Ovary (tissue), 9 donors: ENCODE data around the gene N4BP3. TPM values are rescaled to one million over a fixed set of nuclear protein-coding genes. Genes with fewer than 3 reads are reported as not detected.
A peak's percentile ranks its signal among the peaks of the same experiment; 100 is the strongest.

ENCODE experiments used
- DNase-seq, 5 donors: peaks; one replicate each; pipeline ENCODE4 v3.0.0-alpha.2; 2019 to 2020
- H3K27ac ChIP-seq, 2 donors: fragments of 200-600 bp; one replicate each; pipeline versions ENCODE4 v1.5.1 to v1.8.0; 2019 to 2022
- H3K27me3 ChIP-seq: fragments of 200-600 bp; one replicate; pipeline ENCODE4 v1.8.0; 2022
- H3K36me3 ChIP-seq: fragments of 200-600 bp; sonication (generic); one replicate; pipeline ENCODE4 v1.5.1; 2019
- H3K4me1 ChIP-seq: one replicate; pipeline ENCODE4 v1.8.1; 2013; ENCODE audit warnings: mild to moderate bottlenecking, moderate library complexity; ENCODE audit not compliant: insufficient read depth
- H3K4me3 ChIP-seq: fragments of 200-600 bp; sonication (generic); one replicate; pipeline ENCODE4 v1.5.1; 2017
- H3K9me3 ChIP-seq, 2 donors: fragments of 200-600 bp in 1 of 2; sonication (generic) in 1 of 2; one replicate each; pipeline versions ENCODE4 v1.5.1 to v1.8.1; 2013 to 2019; ENCODE audit warnings: mild to moderate bottlenecking in 1 of 2, moderate library complexity in 1 of 2
- EP300 ChIP-seq: sonication (generic); formaldehyde crosslinking; IDR thresholded peaks from one replicate; pipeline ENCODE4 v1.6.1; 2017; ENCODE audit warnings: antibody characterized with exemption
- POLR2A ChIP-seq: fragments of 450-650 bp; IDR thresholded peaks from one replicate; pipeline ENCODE4 v1.6.1; 2017; ENCODE audit warnings: antibody characterized with exemption, mild to moderate bottlenecking, moderate library complexity
- WGBS, 3 donors: extraction: QIAGEN DNeasy Blood & Tissue Kit in 1 of 3; methylation state at CpG; one replicate each; pipeline versions ENCODE4 v1.1.5 to v1.1.7; 2013 to 2017; 5-methylcytosine and 5-hydroxymethylcytosine counted together
- intact Hi-C, 4 donors: fragments of 100-400 bp; cut with DNase I; formaldehyde crosslinking; loops; one replicate each; pipeline versions ENCODE4 v1.11.0 to v1.15.1; 2022 to 2023
- polyA plus RNA-seq, 2 donors: library from polyadenylated mRNA; stranded (reverse); fragments of 200-250 nt in 1 of 2; fragments of 350-450 nt in 1 of 2; fragmentation: Illumina TruSeq in 1 of 2; extraction: RNeasy Lipid Tissue Mini Kit (QIAGEN cat#74804) in 1 of 2; gene quantifications; one replicate each; pipeline ENCODE4 v1.2.3, GENCODE V29; 2013 to 2014
- total RNA-seq, 7 donors: library from RNA; depleted of rRNA in 2 of 7; stranded (reverse); fragments of >200 nt in 2 of 7; fragmentation: NEBNext Ultra II Directional in 3 of 7; extraction: Animal tissue kit (Norgen Biotek cat#: 25700) in 3 of 7; gene quantifications; one replicate each; pipeline versions ENCODE4 v1.1.0 to v1.2.4, GENCODE V29; 2016 to 2023
- TF ChIP-seq, protein P1 (sequence below), 3 donors: fragments of 450-650 bp in 2 of 3; fragments of 200-600 bp in 1 of 3; IDR thresholded peaks; one replicate each; pipeline versions ENCODE4 v1.5.1 to v1.8.0; 2016 to 2022; ENCODE audit warnings: antibody characterized with exemption in 3 of 3, mild to moderate bottlenecking in 1 of 3
- donor health status: DM: no; HTN: no; CAD: no; lungs with moderate emphysema.
- donor health status: DM: no; HTN: no; CAD: no.
- donor health status: Bipolar disorder and iron deficiency.
- donor health status: DM: yes; HTN: yes; CAD: no.
- donor health status: DM: no; HTN: no; CAD: no.
- donor health status: DM: yes; HTN: yes; CAD: no.

Gene N4BP3
- total and polyA plus RNA-seq, 9 donors = 0.40 to 1.8 (median 0.58) TPM

DNA sequence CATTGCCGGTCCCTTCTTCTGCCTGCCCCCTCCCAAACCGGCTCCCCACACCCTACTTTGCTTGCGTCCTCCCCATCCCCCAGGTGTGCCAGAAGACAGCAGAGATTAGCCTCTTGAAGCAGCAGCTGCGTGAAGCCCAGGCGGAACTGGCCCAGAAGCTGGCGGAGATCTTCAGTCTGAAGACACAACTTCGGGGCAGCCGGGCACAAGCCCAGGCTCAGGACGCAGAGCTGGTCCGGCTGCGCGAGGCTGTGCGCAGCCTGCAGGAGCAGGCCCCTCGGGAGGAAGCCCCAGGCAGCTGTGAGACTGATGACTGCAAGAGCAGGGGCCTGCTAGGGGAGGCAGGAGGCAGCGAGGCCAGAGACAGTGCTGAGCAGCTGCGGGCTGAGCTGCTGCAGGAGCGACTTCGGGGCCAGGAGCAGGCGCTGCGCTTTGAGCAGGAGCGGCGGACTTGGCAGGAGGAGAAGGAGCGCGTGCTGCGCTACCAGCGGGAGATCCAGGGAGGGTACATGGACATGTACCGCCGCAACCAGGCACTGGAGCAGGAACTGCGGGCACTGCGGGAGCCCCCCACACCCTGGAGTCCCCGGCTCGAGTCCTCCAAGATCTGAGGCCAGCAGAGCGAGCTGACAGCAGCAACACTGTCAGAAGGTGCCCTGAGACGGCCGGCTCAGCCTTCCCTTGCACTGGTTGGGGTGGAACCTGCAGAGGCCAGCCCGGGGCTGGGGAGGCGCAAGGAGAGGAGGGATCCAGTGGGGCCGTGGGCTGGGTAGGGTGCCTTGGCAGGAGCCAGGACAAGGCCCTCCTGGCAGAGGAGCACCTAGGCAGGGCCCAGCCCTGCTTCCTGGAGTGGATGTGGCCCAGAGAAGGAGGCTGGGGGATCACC, 8.3 kb downstream of the N4BP3 start:
- H3K9me3 ChIP-seq = no peaks in the 10 kb centered on the region
- intact Hi-C loops = no loop called here
- TF ChIP-seq, protein P1, sequence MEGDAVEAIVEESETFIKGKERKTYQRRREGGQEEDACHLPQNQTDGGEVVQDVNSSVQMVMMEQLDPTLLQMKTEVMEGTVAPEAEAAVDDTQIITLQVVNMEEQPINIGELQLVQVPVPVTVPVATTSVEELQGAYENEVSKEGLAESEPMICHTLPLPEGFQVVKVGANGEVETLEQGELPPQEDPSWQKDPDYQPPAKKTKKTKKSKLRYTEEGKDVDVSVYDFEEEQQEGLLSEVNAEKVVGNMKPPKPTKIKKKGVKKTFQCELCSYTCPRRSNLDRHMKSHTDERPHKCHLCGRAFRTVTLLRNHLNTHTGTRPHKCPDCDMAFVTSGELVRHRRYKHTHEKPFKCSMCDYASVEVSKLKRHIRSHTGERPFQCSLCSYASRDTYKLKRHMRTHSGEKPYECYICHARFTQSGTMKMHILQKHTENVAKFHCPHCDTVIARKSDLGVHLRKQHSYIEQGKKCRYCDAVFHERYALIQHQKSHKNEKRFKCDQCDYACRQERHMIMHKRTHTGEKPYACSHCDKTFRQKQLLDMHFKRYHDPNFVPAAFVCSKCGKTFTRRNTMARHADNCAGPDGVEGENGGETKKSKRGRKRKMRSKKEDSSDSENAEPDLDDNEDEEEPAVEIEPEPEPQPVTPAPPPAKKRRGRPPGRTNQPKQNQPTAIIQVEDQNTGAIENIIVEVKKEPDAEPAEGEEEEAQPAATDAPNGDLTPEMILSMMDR (IDR thresholded peaks at IDR 0.05) = no peak
- TF ChIP-seq EP300 (no peak), POLR2A (no peak)
- 16 to 47% (median 22%) methylated on average over 37 to 38 of the region's 38 CpGs for WGBS, 3 donors
- no peaks in the 10 kb centered on the region for H3K27me3 ChIP-seq
- peak overlapping the region; percentile 16 for H3K4me3 ChIP-seq
- no peak overlapping the region for H3K27ac ChIP-seq
- H3K4me1 ChIP-seq = peaks cover 2% of the 10 kb centered on the region
- H3K36me3 ChIP-seq = no peaks in the 10 kb centered on the region
- peak in 3 of 5 donors; percentile 20 to 57 (median 42) for DNase-seq

GRCh38 chr5:178122346-178122745, 9.0 kb downstream of the N4BP3 start:
- H3K36me3 ChIP-seq = no peaks in the 10 kb centered on the region
- H3K4me1 ChIP-seq = peaks cover 2% of the 10 kb centered on the region
- DNase-seq = no peak
- H3K27me3 ChIP-seq = no peaks in the 10 kb centered on the region
- WGBS, 3 donors = 54 to 69% (median 59%) methylated on average over 5 of the region's 5 CpGs
- no peak overlapping the region for H3K27ac ChIP-seq
- H3K4me3 ChIP-seq = no peak overlapping the region
- TF ChIP-seq POLR2A = no peak
- no peaks in the 10 kb centered on the region for H3K9me3 ChIP-seq
- intact Hi-C loops = no loop called here

- H3K4me3 ChIP-seq = no peak overlapping the region
- peaks cover 2% of the 10 kb centered on the region for H3K4me1 ChIP-seq
- intact Hi-C loops = no loop called here
- H3K36me3 ChIP-seq = no peaks in the 10 kb centered on the region
- H3K27me3 ChIP-seq = no peaks in the 10 kb centered on the region
- TF ChIP-seq POLR2A (no peak), EP300 (no peak)
- TF ChIP-seq, protein P1 (IDR thresholded peaks at IDR 0.05) = no peak
- no peak overlapping the region for H3K27ac ChIP-seq
- DNase-seq = no peak
- no peaks in the 10 kb centered on the region for H3K9me3 ChIP-seq
- WGBS, 3 donors = 89 to 96% (median 93%) methylated on average over 13 of the region's 13 CpGs
Measured at GRCh38 chr5:178123094-178123965, 10.0 kb downstream of the N4BP3 start.

DNA sequence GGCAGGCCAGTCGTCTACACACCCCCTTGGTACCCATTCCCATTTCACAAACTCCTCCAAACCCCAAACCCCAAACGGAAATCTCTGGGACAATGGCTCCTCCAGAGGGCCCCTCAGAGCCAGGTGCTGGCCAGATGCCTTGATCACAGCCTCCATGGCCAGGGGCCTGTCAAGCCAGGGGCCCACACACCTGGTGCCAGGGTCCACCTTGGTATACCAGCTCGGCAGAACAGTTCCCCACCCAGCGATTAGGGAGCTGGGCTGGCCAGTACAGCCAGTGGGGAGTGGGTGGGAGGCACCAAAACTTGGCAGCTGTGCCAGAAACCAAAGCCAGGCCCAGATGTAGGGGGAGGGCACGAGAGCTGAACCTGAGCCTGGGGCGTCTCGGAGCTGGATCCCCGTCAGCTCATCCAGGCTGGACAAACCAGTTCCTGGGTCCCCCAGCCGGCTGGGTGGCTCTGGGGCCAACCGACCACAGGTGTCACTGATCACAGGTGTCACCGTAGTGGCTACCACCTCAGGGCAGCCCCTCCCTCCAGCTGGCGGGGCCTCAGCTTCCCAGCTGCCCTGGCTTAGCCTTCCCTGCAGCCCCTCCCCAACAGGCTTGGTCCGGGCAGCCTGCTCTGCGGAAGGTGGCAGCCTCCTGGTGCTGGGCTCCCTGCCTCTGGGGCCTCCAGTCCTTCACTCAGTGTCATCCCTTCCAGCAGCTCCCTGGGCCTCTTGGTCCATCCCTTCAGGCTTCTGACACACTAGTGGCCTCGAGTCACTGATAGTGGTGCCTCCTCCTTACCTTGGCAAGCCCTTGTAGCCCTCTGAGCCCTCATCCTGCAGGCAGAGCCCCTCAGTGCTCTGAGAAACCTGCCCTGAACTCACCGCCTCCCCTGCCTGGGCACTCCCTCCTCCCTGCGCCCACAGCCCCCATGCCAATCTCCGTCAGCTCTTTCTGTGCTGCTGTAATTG, 10.9 kb downstream of the N4BP3 start:
- Histone ChIP-seq H3K9me3 (no peaks in the 10 kb centered on the region), H3K27me3 (no peaks in the 10 kb centered on the region), H3K4me3 (no peak overlapping the region), H3K27ac (no peak overlapping the region), H3K4me1 (peaks cover 2% of the 10 kb centered on the region), H3K36me3 (no peaks in the 10 kb centered on the region)
- TF ChIP-seq EP300 (no peak), POLR2A (no peak)
- TF ChIP-seq, protein P1 (IDR thresholded peaks at IDR 0.05) = no peak
- DNase-seq = no peak
- WGBS, 3 donors = 67 to 77% (median 74%) methylated on average over 16 to 18 of the region's 18 CpGs
- intact Hi-C loops = no loop called here
